Measurements from ENCODE around the gene TOMT. TPM values are rescaled to one million over a fixed set of nuclear protein-coding genes. Genes with fewer than 3 reads are reported as not detected.
A peak's percentile ranks its signal among the peaks of the same experiment; 100 is the strongest.

TOMT gene
- total RNA-seq, 1 experiment from 2014 or later: not detected

DNA sequence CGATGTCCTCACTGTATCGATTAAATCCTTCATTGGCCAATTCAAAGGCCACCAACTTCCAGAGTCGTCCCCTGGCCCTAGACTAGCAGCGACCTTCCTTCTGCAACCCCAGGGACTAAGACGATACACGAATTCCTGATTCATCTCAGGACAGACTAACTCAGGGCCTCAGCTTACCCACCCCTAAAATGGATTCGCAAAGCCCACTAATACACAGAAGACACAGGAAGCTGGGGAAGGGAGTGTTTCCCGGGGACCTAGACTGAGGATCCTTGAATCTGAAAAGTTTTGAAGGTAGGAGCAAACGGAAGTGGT, 3.1 kb upstream of the TOMT start:
- Mint-ChIP-seq H3K36me3 (peaks cover 17% of the 10 kb centered on the region), H3K27ac (peak overlapping the region; percentile 98), H3K4me3 (peak overlapping the region; percentile 95), H3K9me3 (no peaks in the 10 kb centered on the region), H3K27me3 (ENCODE audit: low read depth) (no peaks in the 10 kb centered on the region), H3K4me1 (peaks cover 27% of the 10 kb centered on the region)
- ChIA-PET CTCF (interaction anchor here (1.4 to 3.4 kb wide), 2 partner anchors 11 to 77 kb away, joined by 7 to 18 read pairs; no protein-coding TSS in a partner anchor), POLR2A (no interaction called here)
- TF ChIP-seq, protein P1, sequence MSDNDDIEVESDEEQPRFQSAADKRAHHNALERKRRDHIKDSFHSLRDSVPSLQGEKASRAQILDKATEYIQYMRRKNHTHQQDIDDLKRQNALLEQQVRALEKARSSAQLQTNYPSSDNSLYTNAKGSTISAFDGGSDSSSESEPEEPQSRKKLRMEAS (CRISPR knock-in tag; IDR thresholded peaks at IDR 0.05): no peak
- TF ChIP-seq IRF2 (CRISPR knock-in tag; IDR thresholded peaks at IDR 0.05; ENCODE audit: borderline replicate concordance, low read depth): no peak
- 0 out of 2 replicates have a peak, but pooled peaks have one; percentile 46 for TF ChIP-seq GTF2I (CRISPR knock-in tag; conservative IDR thresholded peaks at IDR 0.05)
- no peak for ATAC-seq
- no peak for DNase-seq (ENCODE audit: low spot score)

DNA sequence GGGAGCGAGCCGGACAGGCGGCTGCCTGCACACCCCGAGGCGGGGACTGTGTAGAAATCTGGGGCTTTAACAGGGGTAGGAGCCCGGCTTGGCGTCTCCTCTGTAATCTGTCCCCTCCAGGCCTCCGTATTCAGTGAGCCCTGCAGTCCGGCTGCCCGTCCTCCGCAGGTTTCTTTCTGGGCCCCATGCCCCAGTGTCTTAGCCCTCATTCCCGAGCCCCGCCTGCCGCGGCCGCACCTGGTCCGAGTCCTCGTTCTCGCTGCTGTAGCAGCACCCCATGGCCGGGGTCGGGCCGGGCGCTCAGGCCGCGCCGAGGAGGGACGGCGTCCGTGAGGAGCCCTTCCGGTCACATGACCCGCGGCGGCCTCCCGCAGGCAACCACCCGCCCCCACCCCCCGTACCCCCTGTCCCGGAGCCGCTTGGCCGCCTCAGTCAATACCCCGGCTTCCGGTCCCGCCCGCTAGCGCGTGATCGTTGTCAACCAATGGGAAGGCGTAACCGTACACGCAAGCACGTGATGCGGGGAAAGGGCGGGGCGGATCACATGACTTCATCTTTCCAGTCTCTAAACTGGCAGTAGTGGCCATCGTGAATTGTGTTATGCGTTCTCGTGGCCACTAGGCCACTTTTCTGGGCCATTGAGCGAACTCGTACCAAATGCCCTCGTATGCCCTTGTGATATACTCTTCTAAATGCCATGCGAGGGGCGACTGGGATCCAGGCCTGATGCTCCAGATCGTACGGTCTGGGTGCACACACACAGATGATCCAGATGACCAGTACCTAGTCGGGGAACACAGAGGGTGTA, 2.6 kb upstream of the TOMT start, which contains the start of gene LAMTOR1:
LAMTOR1 (minus strand) TSS at position 352 of the 808 bp plus-strand sequence; CDS start at position 279, 73 bp downstream.
- DNase-seq (ENCODE audit: low spot score): peak; percentile 99
- Mint-ChIP-seq H3K4me1 (peaks cover 27% of the 10 kb centered on the region), H3K4me3 (peak within 1 kb of the TSS; percentile 95), H3K9me3 (no peaks in the 10 kb centered on the region), H3K36me3 (peaks cover 11% of the 10 kb centered on the region), H3K27ac (peak within 1 kb of the TSS; percentile 98), H3K27me3 (ENCODE audit: low read depth) (no peaks in the 10 kb centered on the region)
- ATAC-seq: peak; percentile 93
- CTCF ChIA-PET: interaction anchor here (0.9 to 3.4 kb wide), 3 partner anchors 12 to 78 kb away, joined by 4 to 18 read pairs (median 7); no protein-coding TSS in a partner anchor
- POLR2A ChIA-PET: no interaction called here
- TF ChIP-seq CREB1 (CRISPR knock-in tag; IDR thresholded peaks at IDR 0.05): peak; percentile 60; the same call in 1 of the 2 replicates
- TF ChIP-seq, protein P2, sequence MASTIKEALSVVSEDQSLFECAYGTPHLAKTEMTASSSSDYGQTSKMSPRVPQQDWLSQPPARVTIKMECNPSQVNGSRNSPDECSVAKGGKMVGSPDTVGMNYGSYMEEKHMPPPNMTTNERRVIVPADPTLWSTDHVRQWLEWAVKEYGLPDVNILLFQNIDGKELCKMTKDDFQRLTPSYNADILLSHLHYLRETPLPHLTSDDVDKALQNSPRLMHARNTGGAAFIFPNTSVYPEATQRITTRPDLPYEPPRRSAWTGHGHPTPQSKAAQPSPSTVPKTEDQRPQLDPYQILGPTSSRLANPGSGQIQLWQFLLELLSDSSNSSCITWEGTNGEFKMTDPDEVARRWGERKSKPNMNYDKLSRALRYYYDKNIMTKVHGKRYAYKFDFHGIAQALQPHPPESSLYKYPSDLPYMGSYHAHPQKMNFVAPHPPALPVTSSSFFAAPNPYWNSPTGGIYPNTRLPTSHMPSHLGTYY (CRISPR knock-in tag; IDR thresholded peaks at IDR 0.05): 0 out of 2 replicates have a peak, but pooled peaks have one; percentile 19
- peak; percentile 52; the same call in 1 of the 2 replicates for TF ChIP-seq TEAD1 (CRISPR knock-in tag; IDR thresholded peaks at IDR 0.05)
- TF ChIP-seq MXD4 (CRISPR knock-in tag; IDR thresholded peaks at IDR 0.05; ENCODE audit: borderline replicate concordance): no peak
- TF ChIP-seq, protein P3, sequence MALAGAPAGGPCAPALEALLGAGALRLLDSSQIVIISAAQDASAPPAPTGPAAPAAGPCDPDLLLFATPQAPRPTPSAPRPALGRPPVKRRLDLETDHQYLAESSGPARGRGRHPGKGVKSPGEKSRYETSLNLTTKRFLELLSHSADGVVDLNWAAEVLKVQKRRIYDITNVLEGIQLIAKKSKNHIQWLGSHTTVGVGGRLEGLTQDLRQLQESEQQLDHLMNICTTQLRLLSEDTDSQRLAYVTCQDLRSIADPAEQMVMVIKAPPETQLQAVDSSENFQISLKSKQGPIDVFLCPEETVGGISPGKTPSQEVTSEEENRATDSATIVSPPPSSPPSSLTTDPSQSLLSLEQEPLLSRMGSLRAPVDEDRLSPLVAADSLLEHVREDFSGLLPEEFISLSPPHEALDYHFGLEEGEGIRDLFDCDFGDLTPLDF (CRISPR knock-in tag; IDR thresholded peaks at IDR 0.05): no peak
- TF ChIP-seq, protein P4, sequence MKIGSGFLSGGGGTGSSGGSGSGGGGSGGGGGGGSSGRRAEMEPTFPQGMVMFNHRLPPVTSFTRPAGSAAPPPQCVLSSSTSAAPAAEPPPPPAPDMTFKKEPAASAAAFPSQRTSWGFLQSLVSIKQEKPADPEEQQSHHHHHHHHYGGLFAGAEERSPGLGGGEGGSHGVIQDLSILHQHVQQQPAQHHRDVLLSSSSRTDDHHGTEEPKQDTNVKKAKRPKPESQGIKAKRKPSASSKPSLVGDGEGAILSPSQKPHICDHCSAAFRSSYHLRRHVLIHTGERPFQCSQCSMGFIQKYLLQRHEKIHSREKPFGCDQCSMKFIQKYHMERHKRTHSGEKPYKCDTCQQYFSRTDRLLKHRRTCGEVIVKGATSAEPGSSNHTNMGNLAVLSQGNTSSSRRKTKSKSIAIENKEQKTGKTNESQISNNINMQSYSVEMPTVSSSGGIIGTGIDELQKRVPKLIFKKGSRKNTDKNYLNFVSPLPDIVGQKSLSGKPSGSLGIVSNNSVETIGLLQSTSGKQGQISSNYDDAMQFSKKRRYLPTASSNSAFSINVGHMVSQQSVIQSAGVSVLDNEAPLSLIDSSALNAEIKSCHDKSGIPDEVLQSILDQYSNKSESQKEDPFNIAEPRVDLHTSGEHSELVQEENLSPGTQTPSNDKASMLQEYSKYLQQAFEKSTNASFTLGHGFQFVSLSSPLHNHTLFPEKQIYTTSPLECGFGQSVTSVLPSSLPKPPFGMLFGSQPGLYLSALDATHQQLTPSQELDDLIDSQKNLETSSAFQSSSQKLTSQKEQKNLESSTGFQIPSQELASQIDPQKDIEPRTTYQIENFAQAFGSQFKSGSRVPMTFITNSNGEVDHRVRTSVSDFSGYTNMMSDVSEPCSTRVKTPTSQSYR (CRISPR knock-in tag; IDR thresholded peaks at IDR 0.05): 0 out of 2 replicates have a peak, but pooled peaks have one; percentile 22
- TF ChIP-seq NFE2L1 (CRISPR knock-in tag; IDR thresholded peaks at IDR 0.05): no peak
- no peak for TF ChIP-seq ZNF423 (CRISPR knock-in tag; IDR thresholded peaks at IDR 0.05)
- no peak for TF ChIP-seq JAZF1 (CRISPR knock-in tag; IDR thresholded peaks at IDR 0.05)
- TF ChIP-seq, protein P1 (CRISPR knock-in tag; IDR thresholded peaks at IDR 0.05): 0 out of 2 replicates have a peak, but pooled peaks have one; percentile 54
- TF ChIP-seq NFYB (CRISPR knock-in tag; conservative IDR thresholded peaks at IDR 0.05; ENCODE audit: low read depth): peak; percentile 54; the same call in 1 of the 2 replicates
- TF ChIP-seq, protein P5, sequence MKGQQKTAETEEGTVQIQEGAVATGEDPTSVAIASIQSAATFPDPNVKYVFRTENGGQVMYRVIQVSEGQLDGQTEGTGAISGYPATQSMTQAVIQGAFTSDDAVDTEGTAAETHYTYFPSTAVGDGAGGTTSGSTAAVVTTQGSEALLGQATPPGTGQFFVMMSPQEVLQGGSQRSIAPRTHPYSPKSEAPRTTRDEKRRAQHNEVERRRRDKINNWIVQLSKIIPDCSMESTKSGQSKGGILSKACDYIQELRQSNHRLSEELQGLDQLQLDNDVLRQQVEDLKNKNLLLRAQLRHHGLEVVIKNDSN (CRISPR knock-in tag; IDR thresholded peaks at IDR 0.05): peak; percentile 99
- TF ChIP-seq, protein P6, sequence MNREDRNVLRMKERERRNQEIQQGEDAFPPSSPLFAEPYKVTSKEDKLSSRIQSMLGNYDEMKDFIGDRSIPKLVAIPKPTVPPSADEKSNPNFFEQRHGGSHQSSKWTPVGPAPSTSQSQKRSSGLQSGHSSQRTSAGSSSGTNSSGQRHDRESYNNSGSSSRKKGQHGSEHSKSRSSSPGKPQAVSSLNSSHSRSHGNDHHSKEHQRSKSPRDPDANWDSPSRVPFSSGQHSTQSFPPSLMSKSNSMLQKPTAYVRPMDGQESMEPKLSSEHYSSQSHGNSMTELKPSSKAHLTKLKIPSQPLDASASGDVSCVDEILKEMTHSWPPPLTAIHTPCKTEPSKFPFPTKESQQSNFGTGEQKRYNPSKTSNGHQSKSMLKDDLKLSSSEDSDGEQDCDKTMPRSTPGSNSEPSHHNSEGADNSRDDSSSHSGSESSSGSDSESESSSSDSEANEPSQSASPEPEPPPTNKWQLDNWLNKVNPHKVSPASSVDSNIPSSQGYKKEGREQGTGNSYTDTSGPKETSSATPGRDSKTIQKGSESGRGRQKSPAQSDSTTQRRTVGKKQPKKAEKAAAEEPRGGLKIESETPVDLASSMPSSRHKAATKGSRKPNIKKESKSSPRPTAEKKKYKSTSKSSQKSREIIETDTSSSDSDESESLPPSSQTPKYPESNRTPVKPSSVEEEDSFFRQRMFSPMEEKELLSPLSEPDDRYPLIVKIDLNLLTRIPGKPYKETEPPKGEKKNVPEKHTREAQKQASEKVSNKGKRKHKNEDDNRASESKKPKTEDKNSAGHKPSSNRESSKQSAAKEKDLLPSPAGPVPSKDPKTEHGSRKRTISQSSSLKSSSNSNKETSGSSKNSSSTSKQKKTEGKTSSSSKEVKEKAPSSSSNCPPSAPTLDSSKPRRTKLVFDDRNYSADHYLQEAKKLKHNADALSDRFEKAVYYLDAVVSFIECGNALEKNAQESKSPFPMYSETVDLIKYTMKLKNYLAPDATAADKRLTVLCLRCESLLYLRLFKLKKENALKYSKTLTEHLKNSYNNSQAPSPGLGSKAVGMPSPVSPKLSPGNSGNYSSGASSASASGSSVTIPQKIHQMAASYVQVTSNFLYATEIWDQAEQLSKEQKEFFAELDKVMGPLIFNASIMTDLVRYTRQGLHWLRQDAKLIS (CRISPR knock-in tag; IDR thresholded peaks at IDR 0.05; ENCODE audit: borderline replicate concordance): no peak; the same call in 1 of the 2 replicates
- TF ChIP-seq GABPB1 (CRISPR knock-in tag; IDR thresholded peaks at IDR 0.05): peak; percentile 5; the same call in 1 of the 2 replicates
- TF ChIP-seq, protein P7, sequence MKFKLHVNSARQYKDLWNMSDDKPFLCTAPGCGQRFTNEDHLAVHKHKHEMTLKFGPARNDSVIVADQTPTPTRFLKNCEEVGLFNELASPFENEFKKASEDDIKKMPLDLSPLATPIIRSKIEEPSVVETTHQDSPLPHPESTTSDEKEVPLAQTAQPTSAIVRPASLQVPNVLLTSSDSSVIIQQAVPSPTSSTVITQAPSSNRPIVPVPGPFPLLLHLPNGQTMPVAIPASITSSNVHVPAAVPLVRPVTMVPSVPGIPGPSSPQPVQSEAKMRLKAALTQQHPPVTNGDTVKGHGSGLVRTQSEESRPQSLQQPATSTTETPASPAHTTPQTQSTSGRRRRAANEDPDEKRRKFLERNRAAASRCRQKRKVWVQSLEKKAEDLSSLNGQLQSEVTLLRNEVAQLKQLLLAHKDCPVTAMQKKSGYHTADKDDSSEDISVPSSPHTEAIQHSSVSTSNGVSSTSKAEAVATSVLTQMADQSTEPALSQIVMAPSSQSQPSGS (CRISPR knock-in tag; IDR thresholded peaks at IDR 0.05; ENCODE audit: borderline replicate concordance, low read depth): no peak
- no peak for TF ChIP-seq RELA (CRISPR knock-in tag; IDR thresholded peaks at IDR 0.05; ENCODE audit: borderline replicate concordance)
- TF ChIP-seq, protein P8, sequence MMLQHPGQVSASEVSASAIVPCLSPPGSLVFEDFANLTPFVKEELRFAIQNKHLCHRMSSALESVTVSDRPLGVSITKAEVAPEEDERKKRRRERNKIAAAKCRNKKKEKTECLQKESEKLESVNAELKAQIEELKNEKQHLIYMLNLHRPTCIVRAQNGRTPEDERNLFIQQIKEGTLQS (CRISPR knock-in tag; conservative IDR thresholded peaks at IDR 0.05): no peak
- TF ChIP-seq FOXP1 (CRISPR knock-in tag; IDR thresholded peaks at IDR 0.05; ENCODE audit: borderline replicate concordance): 0 out of 2 replicates have a peak, but pooled peaks have one; percentile 37
